Anterior cingulate cortex (tissue), 58 donors: ENCODE results near the gene SLC22A16.

Experiments used
- DNase-seq, 58 donors: peaks; one replicate each; lab custom pipeline; 2025; lab: John Stamatoyannopoulos, UW

SLC22A16 gene

GRCh38 chr6:110457567-110458175 is 18.7 kb downstream of the SLC22A16 start:
- peak in 4 of 58 donors; percentile 3 to 14 (median 4) for DNase-seq

- DNase-seq, result no peak
Observed at GRCh38 chr6:110456694-110457093, 19.7 kb downstream of the SLC22A16 start.

- DNase-seq, result no peak
Observed at GRCh38 chr6:110449541-110449895, 26.9 kb downstream of the SLC22A16 start.

DNA sequence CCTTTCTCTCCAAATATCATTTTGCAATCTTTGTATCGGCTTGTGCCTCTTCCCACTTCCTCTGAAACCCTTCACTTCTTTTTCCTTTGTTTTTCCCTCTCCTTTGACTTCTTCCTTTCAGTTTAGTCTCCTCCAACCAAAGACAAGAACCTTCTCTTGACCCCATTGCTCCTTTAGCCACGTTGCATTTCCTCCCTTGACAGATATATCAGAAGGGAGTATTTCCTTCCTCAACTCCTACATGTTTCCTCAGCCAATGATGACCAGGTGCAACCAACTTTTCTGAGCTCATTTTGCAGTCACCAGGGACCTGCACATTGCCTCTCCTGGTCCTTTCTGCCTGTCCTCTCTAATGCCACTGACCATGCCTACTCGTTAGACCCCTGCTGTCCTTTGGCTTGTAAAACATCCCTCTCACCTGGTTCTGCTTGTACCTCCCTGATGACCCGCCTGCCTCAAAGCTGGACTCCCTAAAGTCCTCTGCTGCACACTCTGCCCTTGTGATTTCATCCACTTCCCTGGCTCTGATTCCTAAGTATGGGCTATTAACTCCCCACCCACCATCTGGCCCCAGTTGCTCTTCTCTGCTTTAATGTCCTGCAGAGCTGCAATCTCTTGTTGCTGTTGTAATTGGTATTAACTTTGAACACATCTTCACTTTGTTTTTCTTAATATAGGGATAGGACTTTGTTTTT is 27.4 kb downstream of the SLC22A16 start:
- no peak for DNase-seq

DNA sequence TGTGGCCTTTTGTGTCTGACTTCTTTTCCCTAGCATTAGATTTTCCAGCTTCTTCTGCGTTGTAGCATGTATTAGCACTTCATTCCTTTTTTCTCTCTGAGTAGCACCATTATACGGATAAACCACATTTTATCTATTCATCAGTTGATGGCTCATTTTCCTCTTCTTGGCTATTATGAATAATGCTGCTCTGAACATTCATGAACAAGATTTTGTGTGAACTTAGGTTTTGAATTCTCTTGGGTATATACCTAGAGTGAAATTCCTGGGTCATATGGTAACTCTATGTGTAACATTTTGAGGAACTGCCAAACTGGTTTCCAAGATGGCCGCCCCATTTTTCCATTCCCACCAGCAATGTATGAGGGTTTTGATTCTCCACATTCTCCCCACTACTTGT is 28.7 kb downstream of the SLC22A16 start:
- DNase-seq, result no peak

- no peak for DNase-seq
Observed at GRCh38 chr6:110446405-110446804, 30.0 kb downstream of the SLC22A16 start.

GRCh38 chr6:110440026-110440425 is 36.4 kb downstream of the SLC22A16 start:
- no peak for DNase-seq

DNA sequence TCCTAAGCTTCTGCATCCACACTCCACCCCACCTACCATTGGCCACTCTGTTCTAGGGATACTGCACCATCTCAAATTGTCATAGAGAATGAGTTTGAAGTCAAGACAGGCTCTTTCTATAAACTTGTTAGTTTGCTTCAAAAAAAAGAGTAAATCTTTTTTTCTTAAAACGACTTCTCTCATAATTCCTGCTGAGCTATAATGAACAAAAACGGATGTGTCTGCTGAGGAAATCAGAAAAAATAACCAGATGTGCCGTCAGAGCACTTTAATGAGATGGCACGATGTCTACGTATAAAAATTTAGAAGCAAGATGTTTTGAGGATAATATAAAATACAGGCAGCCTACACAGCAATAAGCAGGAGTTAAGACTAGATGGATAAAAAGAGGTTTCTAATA is 37.1 kb downstream of the SLC22A16 start:
- no peak for DNase-seq

DNA sequence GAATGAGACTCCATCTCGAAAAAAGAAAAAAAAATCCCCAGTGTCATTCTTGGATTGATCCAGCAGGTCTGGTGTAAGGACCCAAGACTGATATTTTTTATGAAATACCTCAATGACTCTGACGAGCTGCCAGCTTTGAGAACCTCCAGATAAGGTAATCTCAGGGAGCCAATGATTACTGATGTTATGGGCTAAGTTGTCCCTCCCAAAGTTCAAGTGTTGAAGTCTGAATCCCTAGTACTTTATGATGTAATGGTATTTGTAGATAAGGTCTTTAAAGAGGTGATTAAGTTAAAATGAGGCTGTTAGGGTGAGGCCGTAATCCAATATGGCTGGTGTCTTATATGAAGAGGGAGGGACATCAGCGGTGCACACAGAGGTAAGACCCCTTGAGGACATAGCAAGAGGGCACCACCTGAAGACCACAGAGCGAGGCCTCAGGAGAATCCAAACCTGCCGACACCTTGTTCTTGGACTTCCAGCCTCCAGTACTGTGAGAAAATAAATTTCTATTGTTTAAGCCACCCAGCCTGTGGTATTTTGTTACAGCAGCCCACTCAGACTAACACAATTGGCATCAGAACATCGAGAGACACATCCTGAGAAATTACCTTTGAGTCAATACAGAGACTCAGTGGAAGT is 41.3 kb downstream of the SLC22A16 start:
- DNase-seq, result no peak

DNA sequence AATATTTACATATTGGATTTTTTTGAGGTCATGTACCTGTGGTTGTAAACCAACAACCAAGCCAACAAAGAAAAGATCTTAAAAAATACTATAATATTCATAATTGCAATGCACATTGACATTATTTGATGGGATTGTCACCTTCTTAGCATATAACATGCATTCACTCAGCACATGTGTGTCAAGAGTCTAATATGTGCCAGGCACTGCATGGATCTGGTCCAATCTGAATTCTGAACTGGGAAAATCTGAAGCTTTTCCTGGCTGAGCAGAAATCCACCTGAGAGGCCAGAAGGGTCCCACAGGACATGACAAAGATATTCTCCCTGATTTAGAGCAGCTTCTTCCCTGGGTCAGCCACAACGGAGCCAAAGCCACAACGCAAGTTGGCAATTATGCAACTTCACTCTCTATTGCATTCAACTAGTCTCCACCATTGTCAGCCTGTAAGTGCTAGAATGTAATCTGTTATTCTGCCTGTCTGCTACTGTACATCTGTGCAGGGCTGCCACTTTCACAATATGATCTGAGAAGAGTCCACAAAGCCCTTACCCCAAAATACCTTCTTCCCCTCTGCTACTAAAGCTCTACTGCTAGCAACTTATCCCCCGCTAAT is 44.0 kb downstream of the SLC22A16 start:
- no peak for DNase-seq

DNA sequence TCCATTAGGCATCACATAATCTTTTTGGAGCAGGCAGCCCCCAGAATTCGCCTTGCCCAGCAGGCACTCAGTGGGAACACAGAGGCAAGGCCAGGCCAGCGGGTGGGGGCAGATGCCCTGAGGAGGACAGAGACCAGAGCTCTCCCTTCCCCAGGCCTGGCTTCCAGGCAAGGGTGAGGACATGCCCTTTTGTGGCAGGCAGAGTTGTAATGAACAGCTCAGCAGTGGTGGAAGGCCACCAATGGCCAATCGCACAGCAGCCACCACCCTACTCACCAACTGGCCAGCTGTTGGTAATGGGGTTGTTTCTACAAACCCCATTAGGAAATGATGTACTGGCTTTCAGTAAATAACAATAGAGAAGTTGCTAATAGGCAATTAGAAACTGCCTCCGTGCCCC is 45.7 kb downstream of the SLC22A16 start:
- DNase-seq, result no peak

GRCh38 chr6:110430236-110430635 is 46.2 kb downstream of the SLC22A16 start:
- DNase-seq, result no peak

GRCh38 chr6:110428153-110428552 is 48.3 kb downstream of the SLC22A16 start:
- DNase-seq, result no peak

- DNase-seq, result no peak
Observed at GRCh38 chr6:110425816-110426215, 50.6 kb downstream of the SLC22A16 start.

GRCh38 chr6:110422444-110422822 is 54.0 kb downstream of the SLC22A16 start:
- DNase-seq, result no peak

- DNase-seq, result peak in 2 of 58 donors; percentile 2 to 9
Observed at GRCh38 chr6:110421749-110422443, 54.5 kb downstream of the SLC22A16 start.

GRCh38 chr6:110419028-110419739 is 57.2 kb downstream of the SLC22A16 start:
- no peak for DNase-seq

- no peak for DNase-seq
Observed at GRCh38 chr6:110418594-110418993, 57.8 kb downstream of the SLC22A16 start.

GRCh38 chr6:110415086-110415916 is 61.1 kb downstream of the SLC22A16 start, which contains the start of gene DDO:
Gene DDO (minus strand): TSS chr6:110415575. CDS start chr6:110413462, 2,113 bp downstream.
- peak; percentile 12 to 95 (median 78) for DNase-seq
